ENCODE measurements around the gene COL4A6.

Gene COL4A6

GRCh38 chrX:108132034-108132433, 306.2 kb downstream of the COL4A6 start:
- no peak for DNase-seq (ENCODE audit: low read depth in 1 of 2, low spot score in 1 of 2)
- in situ Hi-C loops (cut with HindIII; ENCODE audit: low pct_unique_long_range_greater_than_20kb, low sequenced_read_pairs): no loop called here
- no peak for TF ChIP-seq JUND (IDR thresholded peaks at IDR 0.05; ENCODE audit: low read depth)

GRCh38 chrX:108131471-108131870, 306.8 kb downstream of the COL4A6 start:
- DNase-seq (ENCODE audit: low read depth in 1 of 2, low spot score in 1 of 2): no peak
- in situ Hi-C loops (cut with HindIII; ENCODE audit: low pct_unique_long_range_greater_than_20kb, low sequenced_read_pairs): no loop called here
- TF ChIP-seq JUND (IDR thresholded peaks at IDR 0.05; ENCODE audit: low read depth): no peak

- in situ Hi-C loops (cut with HindIII; ENCODE audit: low pct_unique_long_range_greater_than_20kb, low sequenced_read_pairs): no loop called here
- no peak for DNase-seq (ENCODE audit: low read depth in 1 of 2, low spot score in 1 of 2)
- no peak for TF ChIP-seq JUND (IDR thresholded peaks at IDR 0.05; ENCODE audit: low read depth)
These were observed 307.3 kb downstream of the COL4A6 start for GRCh38 chrX:108130889-108131288.

- in situ Hi-C loops (cut with HindIII; ENCODE audit: low pct_unique_long_range_greater_than_20kb, low sequenced_read_pairs): no loop called here
- no peak for DNase-seq (ENCODE audit: low read depth in 1 of 2, low spot score in 1 of 2)
These were observed 311.1 kb downstream of the COL4A6 start for GRCh38 chrX:108127152-108127551.

GRCh38 chrX:108126661-108127060, 311.6 kb downstream of the COL4A6 start:
- in situ Hi-C loops (cut with HindIII; ENCODE audit: low pct_unique_long_range_greater_than_20kb, low sequenced_read_pairs): no loop called here
- DNase-seq (ENCODE audit: low read depth in 1 of 2, low spot score in 1 of 2): no peak
- no peak for TF ChIP-seq JUND (IDR thresholded peaks at IDR 0.05; ENCODE audit: low read depth)

More at GRCh38 chrX:108127152-108127551, 311.1 kb downstream of the COL4A6 start:
- TF ChIP-seq JUND (IDR thresholded peaks at IDR 0.05; ENCODE audit: low read depth): no peak

GRCh38 chrX:108123591-108124366, 314.4 kb downstream of the COL4A6 start:
- no peak for DNase-seq (ENCODE audit: low read depth in 1 of 2, low spot score in 1 of 2)
- no peak for TF ChIP-seq JUND (IDR thresholded peaks at IDR 0.05; ENCODE audit: low read depth)
- in situ Hi-C loops (cut with HindIII; ENCODE audit: low pct_unique_long_range_greater_than_20kb, low sequenced_read_pairs): no loop called here

- TF ChIP-seq JUND (IDR thresholded peaks at IDR 0.05; ENCODE audit: low read depth): no peak
- no peak for DNase-seq (ENCODE audit: low read depth in 1 of 2, low spot score in 1 of 2)
- in situ Hi-C loops (cut with HindIII; ENCODE audit: low pct_unique_long_range_greater_than_20kb, low sequenced_read_pairs): no loop called here
These were observed 315.5 kb downstream of the COL4A6 start for GRCh38 chrX:108122748-108123147.

- no peak for DNase-seq (ENCODE audit: low read depth in 1 of 2, low spot score in 1 of 2)
- in situ Hi-C loops (cut with HindIII; ENCODE audit: low pct_unique_long_range_greater_than_20kb, low sequenced_read_pairs): no loop called here
- TF ChIP-seq JUND (IDR thresholded peaks at IDR 0.05; ENCODE audit: low read depth): no peak
These were observed 316.9 kb downstream of the COL4A6 start for GRCh38 chrX:108121291-108121690.

GRCh38 chrX:108117988-108118387, 320.2 kb downstream of the COL4A6 start:
- TF ChIP-seq JUND (IDR thresholded peaks at IDR 0.05; ENCODE audit: low read depth): no peak
- no peak for DNase-seq (ENCODE audit: low read depth in 1 of 2, low spot score in 1 of 2)
- in situ Hi-C loops (cut with HindIII; ENCODE audit: low pct_unique_long_range_greater_than_20kb, low sequenced_read_pairs): no loop called here

- no peak for TF ChIP-seq JUND (IDR thresholded peaks at IDR 0.05; ENCODE audit: low read depth)
- in situ Hi-C loops (cut with HindIII; ENCODE audit: low pct_unique_long_range_greater_than_20kb, low sequenced_read_pairs): no loop called here
- DNase-seq (ENCODE audit: low read depth in 1 of 2, low spot score in 1 of 2): no peak
These were observed 323.7 kb downstream of the COL4A6 start for GRCh38 chrX:108114541-108114940.

Data from T47D (cell line).